Sigmoid colon (tissue), 4 donors: ENCODE results near the gene KRT6C.
"Not testable (repeated sequence)": the region's sequence is repeated elsewhere in the genome, so short reads cannot be mapped to it uniquely, and the experiment has no call there.

Experiments
- CTCF ChIP-seq, 4 experiments: fragments of 450-650 bp in 3 of 4; fragments of 200-600 bp in 1 of 4; IDR thresholded peaks; one replicate each; pipeline ENCODE4 v1.5.1; 2016 to 2019; ENCODE audit warnings: antibody characterized with exemption in 4 of 4, mild to moderate bottlenecking in 3 of 4, moderate library complexity in 2 of 4
- POLR2A ChIP-seq, 2 donors: fragments of 450-650 bp; IDR thresholded peaks; one replicate each; pipeline ENCODE4 v1.6.1; 2016; ENCODE audit warnings: antibody characterized with exemption in 2 of 2, mild to moderate bottlenecking in 2 of 2, moderate library complexity in 2 of 2
- POLR2AphosphoS5 ChIP-seq, 4 donors: sonication (generic); formaldehyde crosslinking; IDR thresholded peaks; one replicate each; pipeline ENCODE4 v1.6.1; 2017; ENCODE audit warnings: antibody characterized with exemption in 4 of 4

- TF ChIP-seq CTCF, POLR2A, POLR2AphosphoS5 (IDR thresholded peaks at IDR 0.05): not testable (repeated sequence)
These were observed 18.8 kb upstream of the KRT6C start for GRCh38 chr12:52492405-52492804.
